SK-N-SH treated with all-trans-retinoic acid at 6 μM for 48 hours (cell line): ENCODE results near the gene CCDC68.

Experiments used
- ATAC-seq: fragments of 200-7000 bp; cut with Tn5 transposase; 3 replicates; pipeline ENCODE4 v1.9.1; 2020; ENCODE audit warnings: mild to moderate bottlenecking, moderate library complexity
- ARNTL ChIP-seq: fragments of 450-650 bp; formaldehyde crosslinking; IDR thresholded peaks from 2 replicates; pipeline ENCODE4 v1.5.0; 2020; ENCODE audit warnings: low read depth, mild to moderate bottlenecking, moderate library complexity, borderline replicate concordance
- BACH2 ChIP-seq: fragments of 250-450 bp; sonication (Bioruptor Pico); IDR thresholded peaks from 2 replicates; pipeline ENCODE4 v1.9.0; 2021; ENCODE audit warnings: mild to moderate bottlenecking, borderline replicate concordance
- CSDC2 ChIP-seq: fragments of 250-450 bp; sonication (Bioruptor Pico); IDR thresholded peaks from 2 replicates; pipeline ENCODE4 v1.5.0; 2020; ENCODE audit warnings: mild to moderate bottlenecking, moderate library complexity
- CSRNP3 ChIP-seq: fragments of 250-450 bp; sonication (Bioruptor Pico); IDR thresholded peaks from 2 replicates; pipeline ENCODE4 v1.5.1; 2021; ENCODE audit warnings: mild to moderate bottlenecking, moderate library complexity
- ESRRG ChIP-seq: fragments of 250-450 bp; sonication (Bioruptor Pico); IDR thresholded peaks from 2 replicates; pipeline ENCODE4 v1.6.1; 2021; ENCODE audit warnings: mild to moderate bottlenecking
- GLIS3 ChIP-seq: fragments of 250-450 bp; sonication (Bioruptor Pico); IDR thresholded peaks from 2 replicates; pipeline ENCODE4 v1.5.0; 2020; ENCODE audit warnings: mild to moderate bottlenecking, moderate library complexity
- ISL1 ChIP-seq: fragments of 250-450 bp; sonication (Bioruptor Pico); IDR thresholded peaks from 2 replicates; pipeline ENCODE4 v2.1.2; 2022; ENCODE audit warnings: mild to moderate bottlenecking, moderate library complexity
- OSR1 ChIP-seq: fragments of 250-450 bp; sonication (Bioruptor Pico); IDR thresholded peaks from 2 replicates; pipeline ENCODE4 v1.8.0; 2022; ENCODE audit warnings: moderate library complexity, mild to moderate bottlenecking, inconsistent platforms
- POU6F1 ChIP-seq: fragments of 250-450 bp; sonication (Bioruptor Pico); IDR thresholded peaks from 2 replicates; pipeline ENCODE4 v1.8.0; 2021; ENCODE audit warnings: low read depth, mild to moderate bottlenecking, moderate library complexity, borderline replicate concordance
- PPARA ChIP-seq: fragments of 250-450 bp; sonication (Bioruptor Pico); IDR thresholded peaks from 2 replicates; pipeline ENCODE4 v1.5.0; 2020; ENCODE audit warnings: mild to moderate bottlenecking, borderline replicate concordance
- RARB ChIP-seq: fragments of 250-450 bp; sonication (Bioruptor Pico); IDR thresholded peaks from 2 replicates; pipeline ENCODE4 v1.8.0; 2021; ENCODE audit warnings: mild to moderate bottlenecking, moderate library complexity
- SNAI2 ChIP-seq: fragments of 250-450 bp; sonication (Bioruptor Pico); IDR thresholded peaks from 2 replicates; pipeline ENCODE4 v1.5.0; 2020; ENCODE audit warnings: mild to moderate bottlenecking, moderate library complexity
- TCF4 ChIP-seq: fragments of 250-450 bp; sonication (Bioruptor Pico); IDR thresholded peaks from 2 replicates; pipeline ENCODE4 v1.8.0; 2021; ENCODE audit warnings: mild to moderate bottlenecking, moderate library complexity, borderline replicate concordance
- TOX ChIP-seq: fragments of 250-450 bp; sonication (Bioruptor Pico); IDR thresholded peaks from 2 replicates; pipeline ENCODE4 v1.8.0; 2021; ENCODE audit warnings: mild to moderate bottlenecking, moderate library complexity, borderline replicate concordance
- ZC3H10 ChIP-seq: fragments of 250-450 bp; sonication (Bioruptor Pico); IDR thresholded peaks from 2 replicates; pipeline ENCODE4 v1.5.1; 2021; ENCODE audit warnings: mild to moderate bottlenecking, moderate library complexity
- ZFP3 ChIP-seq: fragments of 250-450 bp; sonication (Bioruptor Pico); IDR thresholded peaks from 2 replicates; pipeline ENCODE4 v1.5.0; 2020; ENCODE audit warnings: mild to moderate bottlenecking, moderate library complexity
- ZFP30 ChIP-seq: fragments of 450-650 bp; formaldehyde crosslinking; IDR thresholded peaks from 2 replicates; pipeline ENCODE4 v1.5.0; 2022; ENCODE audit warnings: mild to moderate bottlenecking, moderate library complexity
- ZNF565 ChIP-seq: fragments of 450-650 bp; formaldehyde crosslinking; conservative IDR thresholded peaks from 2 replicates; pipeline ENCODE4 v1.5.0; 2020; ENCODE audit warnings: low read depth, mild to moderate bottlenecking, moderate library complexity
- ZNF70 ChIP-seq: fragments of 450-650 bp; formaldehyde crosslinking; IDR thresholded peaks from 2 replicates; pipeline ENCODE4 v1.5.0; 2020; ENCODE audit warnings: mild to moderate bottlenecking, moderate library complexity
- ZNF8 ChIP-seq: fragments of 450-650 bp; formaldehyde crosslinking; IDR thresholded peaks from 2 replicates; pipeline ENCODE4 v1.5.0; 2020; ENCODE audit warnings: mild to moderate bottlenecking, moderate library complexity
- TF ChIP-seq, protein P1 (sequence below): fragments of 250-450 bp; sonication (Bioruptor Pico); IDR thresholded peaks from 2 replicates; pipeline ENCODE4 v1.5.1; 2020; ENCODE audit warnings: low read depth, mild to moderate bottlenecking, moderate library complexity
- TF ChIP-seq, protein P2 (sequence below): fragments of 250-450 bp; sonication (Bioruptor Pico); IDR thresholded peaks from 2 replicates; pipeline ENCODE4 v1.8.0; 2020; ENCODE audit warnings: mild to moderate bottlenecking, moderate library complexity, borderline replicate concordance
- TF ChIP-seq, protein P3 (sequence below): fragments of 250-450 bp; sonication (Bioruptor Pico); IDR thresholded peaks from 2 replicates; pipeline ENCODE4 v1.5.0; 2020; ENCODE audit warnings: mild to moderate bottlenecking, moderate library complexity

Gene CCDC68

GRCh38 chr18:55001394-55002024 is 42.2 kb upstream of the CCDC68 start:
- no peak for TF ChIP-seq BACH2
- no peak for TF ChIP-seq ZFP3 (CRISPR knock-in tag)
- TF ChIP-seq ZC3H10 (CRISPR knock-in tag) = no peak
- no peak for TF ChIP-seq ZFP30 (CRISPR knock-in tag)
- TF ChIP-seq ISL1 (CRISPR knock-in tag) = no peak
- TF ChIP-seq ARNTL (CRISPR knock-in tag) = no peak
- TF ChIP-seq RARB (CRISPR knock-in tag) = no peak
- TF ChIP-seq POU6F1 = no peak
- TF ChIP-seq, protein P1, sequence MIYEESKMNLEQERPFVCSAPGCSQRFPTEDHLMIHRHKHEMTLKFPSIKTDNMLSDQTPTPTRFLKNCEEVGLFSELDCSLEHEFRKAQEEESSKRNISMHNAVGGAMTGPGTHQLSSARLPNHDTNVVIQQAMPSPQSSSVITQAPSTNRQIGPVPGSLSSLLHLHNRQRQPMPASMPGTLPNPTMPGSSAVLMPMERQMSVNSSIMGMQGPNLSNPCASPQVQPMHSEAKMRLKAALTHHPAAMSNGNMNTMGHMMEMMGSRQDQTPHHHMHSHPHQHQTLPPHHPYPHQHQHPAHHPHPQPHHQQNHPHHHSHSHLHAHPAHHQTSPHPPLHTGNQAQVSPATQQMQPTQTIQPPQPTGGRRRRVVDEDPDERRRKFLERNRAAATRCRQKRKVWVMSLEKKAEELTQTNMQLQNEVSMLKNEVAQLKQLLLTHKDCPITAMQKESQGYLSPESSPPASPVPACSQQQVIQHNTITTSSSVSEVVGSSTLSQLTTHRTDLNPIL (CRISPR knock-in tag) = no peak
- TF ChIP-seq SNAI2 = no peak
- no peak for TF ChIP-seq CSDC2 (CRISPR knock-in tag)
- no peak for TF ChIP-seq ZNF8 (CRISPR knock-in tag)
- no peak for TF ChIP-seq ESRRG (CRISPR knock-in tag)
- TF ChIP-seq TOX (CRISPR knock-in tag) = no peak
- no peak for TF ChIP-seq TCF4
- no peak for TF ChIP-seq GLIS3 (CRISPR knock-in tag)
- no peak for TF ChIP-seq OSR1 (CRISPR knock-in tag)
- TF ChIP-seq PPARA (CRISPR knock-in tag) = no peak
- no peak for TF ChIP-seq CSRNP3
- TF ChIP-seq, protein P2, sequence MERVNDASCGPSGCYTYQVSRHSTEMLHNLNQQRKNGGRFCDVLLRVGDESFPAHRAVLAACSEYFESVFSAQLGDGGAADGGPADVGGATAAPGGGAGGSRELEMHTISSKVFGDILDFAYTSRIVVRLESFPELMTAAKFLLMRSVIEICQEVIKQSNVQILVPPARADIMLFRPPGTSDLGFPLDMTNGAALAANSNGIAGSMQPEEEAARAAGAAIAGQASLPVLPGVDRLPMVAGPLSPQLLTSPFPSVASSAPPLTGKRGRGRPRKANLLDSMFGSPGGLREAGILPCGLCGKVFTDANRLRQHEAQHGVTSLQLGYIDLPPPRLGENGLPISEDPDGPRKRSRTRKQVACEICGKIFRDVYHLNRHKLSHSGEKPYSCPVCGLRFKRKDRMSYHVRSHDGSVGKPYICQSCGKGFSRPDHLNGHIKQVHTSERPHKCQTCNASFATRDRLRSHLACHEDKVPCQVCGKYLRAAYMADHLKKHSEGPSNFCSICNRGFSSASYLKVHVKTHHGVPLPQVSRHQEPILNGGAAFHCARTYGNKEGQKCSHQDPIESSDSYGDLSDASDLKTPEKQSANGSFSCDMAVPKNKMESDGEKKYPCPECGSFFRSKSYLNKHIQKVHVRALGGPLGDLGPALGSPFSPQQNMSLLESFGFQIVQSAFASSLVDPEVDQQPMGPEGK (CRISPR knock-in tag) = no peak
- no peak for ATAC-seq

DNA sequence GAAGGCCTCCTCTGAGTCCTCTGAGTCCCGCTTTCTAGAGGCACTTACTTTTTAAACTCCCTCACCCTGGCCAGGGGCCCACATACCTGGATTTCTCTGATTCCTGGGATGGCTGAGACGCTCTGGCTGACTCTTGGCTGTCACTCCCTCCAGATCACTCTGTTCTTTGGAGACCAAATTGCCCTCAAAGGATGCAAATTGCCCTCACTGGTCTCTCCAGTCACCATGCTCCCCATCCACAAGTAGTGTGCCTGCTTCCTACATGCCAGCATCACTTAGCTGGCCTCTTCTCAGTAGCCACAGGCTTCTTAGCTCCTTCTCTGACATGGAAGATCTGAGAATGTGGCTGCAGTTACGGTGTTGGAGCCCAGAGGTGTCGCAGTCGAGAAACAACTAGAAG is 41.3 kb upstream of the CCDC68 start:
- ATAC-seq = no peak
- TF ChIP-seq TOX (CRISPR knock-in tag) (no peak), ZNF8 (CRISPR knock-in tag) (no peak), POU6F1 (no peak), ZC3H10 (CRISPR knock-in tag) (no peak), ZNF70 (CRISPR knock-in tag) (no peak), ESRRG (CRISPR knock-in tag) (no peak), BACH2 (no peak), ZFP3 (CRISPR knock-in tag) (no peak), PPARA (CRISPR knock-in tag) (no peak), ZFP30 (CRISPR knock-in tag) (no peak), ISL1 (CRISPR knock-in tag) (no peak), CSRNP3 (no peak), SNAI2 (no peak), ZNF565 (CRISPR knock-in tag) (no peak), GLIS3 (CRISPR knock-in tag) (no peak)
- TF ChIP-seq, protein P1 (CRISPR knock-in tag) = no peak
- TF ChIP-seq, protein P3, sequence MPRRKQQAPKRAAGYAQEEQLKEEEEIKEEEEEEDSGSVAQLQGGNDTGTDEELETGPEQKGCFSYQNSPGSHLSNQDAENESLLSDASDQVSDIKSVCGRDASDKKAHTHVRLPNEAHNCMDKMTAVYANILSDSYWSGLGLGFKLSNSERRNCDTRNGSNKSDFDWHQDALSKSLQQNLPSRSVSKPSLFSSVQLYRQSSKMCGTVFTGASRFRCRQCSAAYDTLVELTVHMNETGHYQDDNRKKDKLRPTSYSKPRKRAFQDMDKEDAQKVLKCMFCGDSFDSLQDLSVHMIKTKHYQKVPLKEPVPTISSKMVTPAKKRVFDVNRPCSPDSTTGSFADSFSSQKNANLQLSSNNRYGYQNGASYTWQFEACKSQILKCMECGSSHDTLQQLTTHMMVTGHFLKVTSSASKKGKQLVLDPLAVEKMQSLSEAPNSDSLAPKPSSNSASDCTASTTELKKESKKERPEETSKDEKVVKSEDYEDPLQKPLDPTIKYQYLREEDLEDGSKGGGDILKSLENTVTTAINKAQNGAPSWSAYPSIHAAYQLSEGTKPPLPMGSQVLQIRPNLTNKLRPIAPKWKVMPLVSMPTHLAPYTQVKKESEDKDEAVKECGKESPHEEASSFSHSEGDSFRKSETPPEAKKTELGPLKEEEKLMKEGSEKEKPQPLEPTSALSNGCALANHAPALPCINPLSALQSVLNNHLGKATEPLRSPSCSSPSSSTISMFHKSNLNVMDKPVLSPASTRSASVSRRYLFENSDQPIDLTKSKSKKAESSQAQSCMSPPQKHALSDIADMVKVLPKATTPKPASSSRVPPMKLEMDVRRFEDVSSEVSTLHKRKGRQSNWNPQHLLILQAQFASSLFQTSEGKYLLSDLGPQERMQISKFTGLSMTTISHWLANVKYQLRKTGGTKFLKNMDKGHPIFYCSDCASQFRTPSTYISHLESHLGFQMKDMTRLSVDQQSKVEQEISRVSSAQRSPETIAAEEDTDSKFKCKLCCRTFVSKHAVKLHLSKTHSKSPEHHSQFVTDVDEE (CRISPR knock-in tag) = no peak
- TF ChIP-seq, protein P2 (CRISPR knock-in tag) = no peak
